H1 (cell line): ENCODE measurements around the gene WDFY4. TPM values are rescaled to one million over a fixed set of nuclear protein-coding genes. Genes with fewer than 3 reads are reported as not detected.

ENCODE experiments used
- CTCF ChIA-PET: fragments of 300-600 bp; sonication (Branson Sonifier 250); formaldehyde crosslinking; loops from one replicate; lab custom pipeline; 2021; ENCODE audit not compliant: partially characterized antibody; lab: Charles Lee
- POLR2A ChIA-PET: fragments of 300-600 bp; sonication (Branson Sonifier 250); formaldehyde crosslinking; loops from one replicate; lab custom pipeline; 2021; ENCODE audit warnings: inconsistent platforms; ENCODE audit not compliant: partially characterized antibody; lab: Charles Lee
- DNase-seq, 2 experiments: peaks; one replicate each; pipeline versions ENCODE4 v3.0.0 to v3.0.0-alpha.2; 2010 to 2022; ENCODE audit warnings: low spot score in 2 of 2, low read depth in 1 of 2, mixed read lengths in 1 of 2
- FAIRE-seq: peaks from 2 replicates; lab custom pipeline; 2011; peaks lifted over from hg19 to GRCh38; lab: Jason Lieb, UNC
- H2AFZ ChIP-seq: 2 replicates; pipeline ENCODE4 v1.8.1; 2012; ENCODE audit warnings: low read length, inconsistent platforms
- H2AK5ac ChIP-seq: 2 replicates; pipeline ENCODE4 v1.6.1; 2013; ENCODE audit warnings: low read depth, low read length
- H2BK120ac ChIP-seq: replicated peaks from 2 replicates; pipeline ENCODE3; 2013; ENCODE audit warnings: low read depth, low read length, inconsistent platforms
- H2BK12ac ChIP-seq: 2 replicates; pipeline ENCODE4 v1.6.1; 2013; ENCODE audit warnings: low read depth, low read length
- H2BK15ac ChIP-seq: 2 replicates; pipeline ENCODE4 v1.6.1; 2013; ENCODE audit warnings: low read length
- H2BK20ac ChIP-seq: 2 replicates; pipeline ENCODE4 v1.6.1; 2013; ENCODE audit warnings: low read length
- H2BK5ac ChIP-seq: 2 replicates; pipeline ENCODE4 v1.6.1; 2013; ENCODE audit warnings: low read depth, low read length
- H3K14ac ChIP-seq: 2 replicates; pipeline ENCODE4 v1.6.1; 2013; ENCODE audit warnings: inconsistent platforms; ENCODE audit not compliant: insufficient read length
- H3K18ac ChIP-seq: 2 replicates; pipeline ENCODE4 v1.6.1; 2013; ENCODE audit warnings: low read length; ENCODE audit errors: extremely low read depth
- H3K23ac ChIP-seq: 2 replicates; pipeline ENCODE4 v1.6.1; 2013; ENCODE audit warnings: inconsistent platforms; ENCODE audit not compliant: insufficient read length
- H3K23me2 ChIP-seq: 2 replicates; pipeline ENCODE4 v1.6.1; 2013; ENCODE audit warnings: low read depth, low read length
- H3K27ac ChIP-seq: 2 replicates; pipeline ENCODE4 v1.6.1; 2011; ENCODE audit warnings: low read depth, low read length, inconsistent platforms
- H3K27me3 ChIP-seq, 4 experiments: replicated peaks in 1 of 4; 1 replicate in 1 of 4; 2 replicates in 3 of 4; pipeline versions ENCODE4 v1.6.1 to v1.8.1; 2011 to 2013; ENCODE audit warnings: low read length in 3 of 4, mild to moderate bottlenecking in 3 of 4, inconsistent platforms in 2 of 4, mixed read lengths in 2 of 4, moderate library complexity in 1 of 4; ENCODE audit not compliant: control insufficient read depth in 3 of 4, insufficient read depth in 3 of 4; ENCODE audit errors: extremely low read depth in 1 of 4
- H3K36me3 ChIP-seq, 4 experiments: 2 replicates each; pipeline versions ENCODE4 v1.6.1 to v1.8.1; 2011 to 2013; ENCODE audit warnings: mild to moderate bottlenecking in 4 of 4, low read length in 3 of 4, moderate library complexity in 2 of 4, control low read depth in 1 of 4, inconsistent platforms in 1 of 4; ENCODE audit not compliant: insufficient read depth in 4 of 4, control insufficient read depth in 2 of 4
- H3K4ac ChIP-seq: replicated peaks from 2 replicates; pipeline ENCODE3; 2013; ENCODE audit warnings: low read length, low read depth, mixed read lengths, inconsistent platforms; ENCODE audit not compliant: insufficient read length
- H3K4me1 ChIP-seq, 4 experiments: replicated peaks in 1 of 4; 1 replicate in 1 of 4; 2 replicates in 3 of 4; pipeline versions ENCODE4 v1.6.1 to v1.8.1; 2011 to 2013; ENCODE audit warnings: low read length in 3 of 4, inconsistent platforms in 2 of 4, mixed read lengths in 1 of 4; ENCODE audit not compliant: insufficient read depth in 4 of 4, control insufficient read depth in 3 of 4
- H3K4me2 ChIP-seq, 2 experiments: 2 replicates each; pipeline versions ENCODE4 v1.6.1 to v1.8.1; 2011 to 2013; ENCODE audit warnings: low read depth in 2 of 2, low read length in 2 of 2, control low read depth in 1 of 2, inconsistent platforms in 1 of 2, mild to moderate bottlenecking in 1 of 2; ENCODE audit not compliant: insufficient read depth in 1 of 2
- H3K4me3 ChIP-seq, 4 experiments: fragments of 200-600, 300-600 bp in 1 of 4; sonication (generic), shearing (Covaris generic), sonication (Bioruptor Twin) in 1 of 4; 2 replicates each; pipeline versions ENCODE4 v1.5.1 to v1.8.1; 2011 to 2016; ENCODE audit warnings: low read length in 4 of 4, low read depth in 3 of 4, control low read depth in 2 of 4, inconsistent platforms in 2 of 4, mild to moderate bottlenecking in 2 of 4, mixed read lengths in 1 of 4, moderate library complexity in 1 of 4; ENCODE audit not compliant: insufficient read depth in 2 of 4; ENCODE audit errors: extremely low read depth in 1 of 4
- H3K56ac ChIP-seq: replicated peaks from 2 replicates; pipeline ENCODE3; 2013; ENCODE audit warnings: low read depth, mild to moderate bottlenecking, mixed read lengths, low read length, inconsistent platforms; ENCODE audit not compliant: insufficient read length
- H3K79me1 ChIP-seq: 2 replicates; pipeline ENCODE4 v1.6.1; 2013; ENCODE audit warnings: low read depth, low read length, control low read depth
- H3K79me2 ChIP-seq, 2 experiments: 2 replicates each; pipeline versions ENCODE4 v1.6.1 to v1.8.1; 2012 to 2013; ENCODE audit warnings: low read length in 2 of 2, mild to moderate bottlenecking in 2 of 2, inconsistent platforms in 1 of 2; ENCODE audit not compliant: insufficient read depth in 2 of 2, control insufficient read depth in 1 of 2
- H3K9ac ChIP-seq, 4 experiments: replicated peaks in 1 of 4; 1 replicate in 1 of 4; 2 replicates in 3 of 4; pipeline versions ENCODE4 v1.6.1 to v1.8.1; 2011 to 2013; ENCODE audit warnings: low read depth in 3 of 4, low read length in 3 of 4, control low read depth in 2 of 4, mild to moderate bottlenecking in 2 of 4, moderate library complexity in 2 of 4, inconsistent platforms in 1 of 4; ENCODE audit errors: extremely low read depth in 1 of 4
- H3K9me3 ChIP-seq, 2 experiments: 2 replicates each; pipeline versions ENCODE4 v1.6.1 to v1.8.1; 2012 to 2013; ENCODE audit warnings: mild to moderate bottlenecking in 2 of 2, moderate library complexity in 2 of 2, control low read depth in 1 of 2, inconsistent platforms in 1 of 2, low read depth in 1 of 2, low read length in 1 of 2, mixed read lengths in 1 of 2; ENCODE audit not compliant: insufficient read depth in 2 of 2
- H4K20me1 ChIP-seq, 2 experiments: replicated peaks in 1 of 2; 2 replicates each; pipeline versions ENCODE3 to v1.8.1; 2011 to 2013; ENCODE audit warnings: inconsistent platforms in 2 of 2, low read length in 2 of 2, mild to moderate bottlenecking in 1 of 2; ENCODE audit not compliant: insufficient read depth in 2 of 2, control insufficient read depth in 1 of 2
- H4K5ac ChIP-seq: 2 replicates; pipeline ENCODE4 v1.6.1; 2013; ENCODE audit warnings: low read length, low read depth, mixed read lengths, inconsistent platforms; ENCODE audit not compliant: insufficient read length
- H4K8ac ChIP-seq: 2 replicates; pipeline ENCODE4 v1.8.0; 2013; ENCODE audit warnings: mild to moderate bottlenecking, moderate library complexity, low read length, inconsistent platforms; ENCODE audit not compliant: insufficient read depth; ENCODE audit errors: extremely low read depth
- H4K91ac ChIP-seq: replicated peaks from 2 replicates; pipeline ENCODE3; 2013; ENCODE audit warnings: low read length, mixed read lengths, inconsistent platforms; ENCODE audit not compliant: insufficient read length
- CBX5 ChIP-seq: fragments of 300-800, 300-1000 bp; sonication (generic); IDR thresholded peaks from 2 replicates; pipeline ENCODE4 v1.7.1; 2016; ENCODE audit warnings: antibody characterized with exemption, low read length, low read depth
- EP300 ChIP-seq, 2 experiments: IDR thresholded peaks; 1 replicate in 1 of 2; 2 replicates in 1 of 2; pipeline ENCODE4 v1.6.1; 2011 to 2012; ENCODE audit warnings: low read depth in 2 of 2, low read length in 2 of 2, mild to moderate bottlenecking in 2 of 2, borderline replicate concordance in 1 of 2, inconsistent platforms in 1 of 2, moderate library complexity in 1 of 2
- EZH2 ChIP-seq: fragments of 200-600 bp; sonication (generic); IDR thresholded peaks from 2 replicates; pipeline ENCODE4 v1.7.1; 2012; ENCODE audit warnings: low read depth, mild to moderate bottlenecking, moderate library complexity, low read length, inconsistent platforms; ENCODE audit not compliant: severe bottlenecking
- GTF2F1 ChIP-seq: IDR thresholded peaks from 2 replicates; pipeline ENCODE4 v1.6.1; 2012; ENCODE audit warnings: low read depth, low read length, improper control_type of control experiment, borderline replicate concordance
- NANOG ChIP-seq: IDR thresholded peaks from 2 replicates; pipeline ENCODE4 v1.6.1; 2011; ENCODE audit warnings: low read length, low read depth, mild to moderate bottlenecking, inconsistent platforms; ENCODE audit not compliant: insufficient read depth, poor library complexity, severe bottlenecking
- POLR2A ChIP-seq, 2 experiments: IDR thresholded peaks; 1 replicate in 1 of 2; 2 replicates in 1 of 2; pipeline ENCODE4 v1.6.1; 2011; ENCODE audit warnings: low read depth in 2 of 2, low read length in 2 of 2, mild to moderate bottlenecking in 2 of 2; ENCODE audit errors: control extremely low read depth in 1 of 2
- POLR2AphosphoS5 ChIP-seq: IDR thresholded peaks from 2 replicates; pipeline ENCODE4 v1.6.1; 2011; ENCODE audit warnings: low read depth, low read length
- SAP30 ChIP-seq: fragments of 300-600 bp; sonication (generic); IDR thresholded peaks from 2 replicates; pipeline ENCODE4 v1.7.1; 2012; ENCODE audit warnings: low read length, moderate library complexity, mild to moderate bottlenecking, inconsistent platforms; ENCODE audit not compliant: insufficient read depth, insufficient replicate concordance
- SP1 ChIP-seq: IDR thresholded peaks from 2 replicates; pipeline ENCODE4 v1.6.1; 2011; ENCODE audit warnings: low read depth, low read length
- TAF7 ChIP-seq: optimal IDR thresholded peaks from 2 replicates; pipeline ENCODE3; 2011; ENCODE audit warnings: low read depth, mild to moderate bottlenecking, inconsistent platforms, low read length, moderate library complexity, borderline replicate concordance
- WGBS, 2 experiments: shearing (Covaris generic) in 1 of 2; methylation state at CpG; one replicate each; pipeline versions ENCODE4 v1.1.6 to v1.1.7; 2013 to 2015; ENCODE audit warnings: low lambda C conversion rate in 2 of 2, mixed read lengths in 2 of 2, inconsistent platforms in 1 of 2, low coverage in 1 of 2, missing lambda C conversion rate in 1 of 2; ENCODE audit not compliant: insufficient replicate concordance in 2 of 2, insufficient coverage in 1 of 2, insufficient read length in 1 of 2; ENCODE audit errors: extremely low coverage in 1 of 2, missing lambda C conversion rate in 1 of 2; 5-methylcytosine and 5-hydroxymethylcytosine counted together
- polyA plus RNA-seq, 7 experiments: library from polyadenylated mRNA; depleted of rRNA in 3 of 7; stranded (reverse) in 5 of 7; unstranded in 2 of 7; fragments of >200 nt in 5 of 7; fragments of 200-250 nt in 2 of 7; gene quantifications; 1 replicate in 5 of 7; 2 replicates in 1 of 7; 4 replicates in 1 of 7; pipeline versions ENCODE4 v1.2.1 to v1.2.3, GENCODE V29; 2011 to 2013; ENCODE audit warnings: missing spikeins in 2 of 7, mixed read lengths in 2 of 7
- total RNA-seq: library from RNA; stranded (reverse); fragmentation: NEBNext Ultra II Directional; extraction: Animal tissue kit (Norgen Biotek cat#: 25700); gene quantifications from 2 replicates; pipeline ENCODE4 v1.2.1, GENCODE V29; 2021
- TF ChIP-seq, protein P1 (sequence below), 3 experiments: IDR thresholded peaks; 1 replicate in 2 of 3; 2 replicates in 1 of 3; pipeline versions ENCODE4 v1.5.1 to v1.6.1; 2011; ENCODE audit warnings: low read length in 3 of 3, mild to moderate bottlenecking in 3 of 3, inconsistent platforms in 2 of 3, low read depth in 1 of 3, moderate library complexity in 1 of 3; ENCODE audit not compliant: insufficient read depth in 1 of 3; ENCODE audit errors: control extremely low read depth in 1 of 3

Gene WDFY4
- total and polyA plus RNA-seq, 2 of the 8 experiments (the other 6 are each of a cell fraction or from before 2014, with no cell fraction given) = not detected

DNA sequence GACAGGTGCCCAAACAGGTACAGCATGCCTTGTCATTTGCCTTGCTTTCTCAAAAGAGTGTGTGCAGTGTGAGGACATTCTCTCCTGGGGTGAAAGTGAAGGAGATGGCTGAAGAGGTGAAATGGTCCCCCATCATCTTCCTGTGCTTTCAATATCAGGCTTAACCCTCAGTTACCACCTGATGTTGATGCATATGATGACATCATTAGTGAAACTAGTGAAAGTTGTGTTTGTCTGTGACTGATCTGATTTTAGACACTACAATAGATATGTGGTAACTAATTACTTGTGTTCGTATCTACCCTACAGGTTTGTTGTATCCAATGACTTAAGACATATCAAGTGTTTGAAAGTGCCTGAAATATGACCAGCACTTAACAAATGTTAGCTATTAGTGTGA lies 279.4 kb downstream of the WDFY4 start:
- Histone ChIP-seq H4K8ac (no peak overlapping the region), H3K14ac (no peak overlapping the region), H3K4me2 (no peak overlapping the region), H4K5ac (no peak overlapping the region), H3K27me3 (no peaks in the 10 kb centered on the region), H3K23ac (no peak overlapping the region), H3K36me3 (no peaks in the 10 kb centered on the region), H3K79me2 (no peaks in the 10 kb centered on the region), H2BK5ac (no peak overlapping the region), H2BK15ac (no peak overlapping the region), H3K4ac (no peak overlapping the region), H2BK12ac (no peak overlapping the region), H3K23me2 (no peaks in the 10 kb centered on the region), H3K27ac (no peak overlapping the region), H2AFZ (no peak overlapping the region), H2BK20ac (no peak overlapping the region), H3K4me1 (no peaks in the 10 kb centered on the region), H3K4me3 (no peak overlapping the region), H3K56ac (no peak overlapping the region), H4K91ac (no peak overlapping the region), H3K9me3 (no peaks in the 10 kb centered on the region), H3K18ac (no peak overlapping the region), H2BK120ac (no peak overlapping the region), H2AK5ac (no peak overlapping the region), H3K9ac (no peak overlapping the region), H3K79me1 (no peaks in the 10 kb centered on the region), H4K20me1 (no peaks in the 10 kb centered on the region)
- 80% methylated on average over 1 of the region's 1 CpG; no CpG with 5 or more reads in 1 of the 2 experiments for WGBS, 2 experiments
- POLR2A ChIA-PET = no interaction called here
- CTCF ChIA-PET = interaction anchor here (1.1 kb wide), 1 partner anchor 416 kb away, joined by 3 read pairs; no protein-coding TSS in a partner anchor
- DNase-seq = no peak
- FAIRE-seq = no peak
- TF ChIP-seq POLR2A (IDR thresholded peaks at IDR 0.05; ENCODE audit: control extremely low read depth in 1 of 2, low read depth in 2 of 2, low read length in 2 of 2) (no peak), SAP30 (no peak), NANOG (no peak), EP300 (IDR thresholded peaks at IDR 0.05; ENCODE audit: borderline replicate concordance in 1 of 2, low read depth in 2 of 2, low read length in 2 of 2) (no peak), POLR2AphosphoS5 (no peak), TAF7 (no peak), EZH2 (no peak), GTF2F1 (no peak), SP1 (no peak), CBX5 (no peak)
- TF ChIP-seq, protein P1, sequence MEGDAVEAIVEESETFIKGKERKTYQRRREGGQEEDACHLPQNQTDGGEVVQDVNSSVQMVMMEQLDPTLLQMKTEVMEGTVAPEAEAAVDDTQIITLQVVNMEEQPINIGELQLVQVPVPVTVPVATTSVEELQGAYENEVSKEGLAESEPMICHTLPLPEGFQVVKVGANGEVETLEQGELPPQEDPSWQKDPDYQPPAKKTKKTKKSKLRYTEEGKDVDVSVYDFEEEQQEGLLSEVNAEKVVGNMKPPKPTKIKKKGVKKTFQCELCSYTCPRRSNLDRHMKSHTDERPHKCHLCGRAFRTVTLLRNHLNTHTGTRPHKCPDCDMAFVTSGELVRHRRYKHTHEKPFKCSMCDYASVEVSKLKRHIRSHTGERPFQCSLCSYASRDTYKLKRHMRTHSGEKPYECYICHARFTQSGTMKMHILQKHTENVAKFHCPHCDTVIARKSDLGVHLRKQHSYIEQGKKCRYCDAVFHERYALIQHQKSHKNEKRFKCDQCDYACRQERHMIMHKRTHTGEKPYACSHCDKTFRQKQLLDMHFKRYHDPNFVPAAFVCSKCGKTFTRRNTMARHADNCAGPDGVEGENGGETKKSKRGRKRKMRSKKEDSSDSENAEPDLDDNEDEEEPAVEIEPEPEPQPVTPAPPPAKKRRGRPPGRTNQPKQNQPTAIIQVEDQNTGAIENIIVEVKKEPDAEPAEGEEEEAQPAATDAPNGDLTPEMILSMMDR (IDR thresholded peaks at IDR 0.05; ENCODE audit: control extremely low read depth in 1 of 3, insufficient read depth in 1 of 3, low read depth in 1 of 3, low read length in 3 of 3) = no peak
